Gastrocnemius medialis (tissue), 4 donors: Measurements from ENCODE around the gene SUPT3H.

Experiments used
- POLR2A ChIP-seq, 2 donors: fragments of 450-650 bp; IDR thresholded peaks; one replicate each; pipeline ENCODE4 v1.6.1; 2017; ENCODE audit warnings: antibody characterized with exemption in 2 of 2, mild to moderate bottlenecking in 2 of 2, moderate library complexity in 2 of 2
- TF ChIP-seq, protein P1 (sequence below), 5 experiments: fragments of 450-650 bp in 3 of 5; fragments of 200-600 bp in 2 of 5; sonication (generic) in 2 of 5; IDR thresholded peaks in 4 of 5; conservative IDR thresholded peaks in 1 of 5; 1 replicate in 4 of 5; 2 replicates in 1 of 5; pipeline ENCODE4 v1.5.1; 2016 to 2019; ENCODE audit warnings: antibody characterized with exemption in 5 of 5, mild to moderate bottlenecking in 3 of 5, moderate library complexity in 3 of 5

DNA sequence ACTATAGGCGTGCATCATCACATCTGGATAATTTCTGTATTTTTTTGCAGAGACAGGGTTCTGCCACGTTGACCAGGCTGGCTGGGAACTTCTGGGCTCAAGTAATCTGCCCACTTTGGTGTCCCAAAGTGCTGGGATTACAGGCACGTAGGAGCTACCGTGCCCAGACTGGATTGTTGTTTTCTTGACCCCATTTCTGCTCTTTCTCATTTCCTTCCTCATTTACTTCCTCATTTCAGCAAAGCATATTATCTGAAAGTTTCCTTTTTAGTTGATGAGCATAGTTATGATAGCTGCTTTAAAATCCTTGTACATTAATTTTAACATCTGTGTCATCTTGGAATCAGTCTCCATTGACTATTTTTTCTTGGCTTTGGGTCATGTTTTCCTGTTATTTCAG is 350.6 kb downstream of the SUPT3H start:
- TF ChIP-seq, protein P1, sequence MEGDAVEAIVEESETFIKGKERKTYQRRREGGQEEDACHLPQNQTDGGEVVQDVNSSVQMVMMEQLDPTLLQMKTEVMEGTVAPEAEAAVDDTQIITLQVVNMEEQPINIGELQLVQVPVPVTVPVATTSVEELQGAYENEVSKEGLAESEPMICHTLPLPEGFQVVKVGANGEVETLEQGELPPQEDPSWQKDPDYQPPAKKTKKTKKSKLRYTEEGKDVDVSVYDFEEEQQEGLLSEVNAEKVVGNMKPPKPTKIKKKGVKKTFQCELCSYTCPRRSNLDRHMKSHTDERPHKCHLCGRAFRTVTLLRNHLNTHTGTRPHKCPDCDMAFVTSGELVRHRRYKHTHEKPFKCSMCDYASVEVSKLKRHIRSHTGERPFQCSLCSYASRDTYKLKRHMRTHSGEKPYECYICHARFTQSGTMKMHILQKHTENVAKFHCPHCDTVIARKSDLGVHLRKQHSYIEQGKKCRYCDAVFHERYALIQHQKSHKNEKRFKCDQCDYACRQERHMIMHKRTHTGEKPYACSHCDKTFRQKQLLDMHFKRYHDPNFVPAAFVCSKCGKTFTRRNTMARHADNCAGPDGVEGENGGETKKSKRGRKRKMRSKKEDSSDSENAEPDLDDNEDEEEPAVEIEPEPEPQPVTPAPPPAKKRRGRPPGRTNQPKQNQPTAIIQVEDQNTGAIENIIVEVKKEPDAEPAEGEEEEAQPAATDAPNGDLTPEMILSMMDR (IDR thresholded peaks at IDR 0.05 in 4 of 5, conservative IDR thresholded peaks at IDR 0.05 in 1 of 5) = no peak
- TF ChIP-seq POLR2A (IDR thresholded peaks at IDR 0.05) = no peak
